GM18502 (cell line): Measurements from ENCODE around the gene P2RX7.
A peak's percentile ranks its signal among the peaks of the same experiment; 100 is the strongest.

ENCODE experiments used
- ATAC-seq: cut with Tn5 transposase; IDR thresholded peaks from one replicate; pipeline ENCODE4 v1.9.1; 2021; ENCODE audit warnings: mild to moderate bottlenecking; ENCODE audit not compliant: unreplicated experiment, poor library complexity

The P2RX7 gene

GRCh38 chr12:121108492-121108891, 24.2 kb upstream of the P2RX7 start:
- no peak for ATAC-seq

GRCh38 chr12:121110211-121110940, 22.3 kb upstream of the P2RX7 start:
- peak; percentile 42 for ATAC-seq

GRCh38 chr12:121111684-121112083, 21.0 kb upstream of the P2RX7 start:
- no peak for ATAC-seq

- no peak for ATAC-seq
Observed at GRCh38 chr12:121112496-121112895, 20.2 kb upstream of the P2RX7 start.

GRCh38 chr12:121113057-121113456, 19.6 kb upstream of the P2RX7 start:
- ATAC-seq: no peak

GRCh38 chr12:121114019-121114639, 18.5 kb upstream of the P2RX7 start:
- ATAC-seq: no peak

GRCh38 chr12:121114806-121115205, 17.9 kb upstream of the P2RX7 start:
- no peak for ATAC-seq

- ATAC-seq: no peak
Observed at GRCh38 chr12:121115530-121115929, 17.1 kb upstream of the P2RX7 start.

GRCh38 chr12:121116318-121117225, 16.1 kb upstream of the P2RX7 start:
- no peak for ATAC-seq

- ATAC-seq: no peak
Observed at GRCh38 chr12:121117226-121117777, 15.4 kb upstream of the P2RX7 start.

- ATAC-seq: no peak
Observed at GRCh38 chr12:121120323-121120722, 12.4 kb upstream of the P2RX7 start.

- no peak for ATAC-seq
Observed at GRCh38 chr12:121120989-121121755, 11.5 kb upstream of the P2RX7 start.

GRCh38 chr12:121121805-121122204, 10.9 kb upstream of the P2RX7 start:
- no peak for ATAC-seq

- no peak for ATAC-seq
Observed at GRCh38 chr12:121123488-121123887, 9.2 kb upstream of the P2RX7 start.

GRCh38 chr12:121124402-121125109, 8.1 kb upstream of the P2RX7 start:
- ATAC-seq: no peak

GRCh38 chr12:121127501-121127900, 5.2 kb upstream of the P2RX7 start:
- ATAC-seq: no peak

GRCh38 chr12:121128908-121129810, 3.5 kb upstream of the P2RX7 start:
- peak; percentile 78 for ATAC-seq

GRCh38 chr12:121129811-121130147, 2.9 kb upstream of the P2RX7 start:
- ATAC-seq: no peak
